GM21390 (cell line): ENCODE results near the gene BANF1.
A peak's percentile ranks its signal among the peaks of the same experiment; 100 is the strongest.

Experiments used
- ATAC-seq: cut with Tn5 transposase; IDR thresholded peaks from one replicate; pipeline ENCODE4 v1.9.1; 2021; ENCODE audit not compliant: unreplicated experiment

The BANF1 gene

DNA sequence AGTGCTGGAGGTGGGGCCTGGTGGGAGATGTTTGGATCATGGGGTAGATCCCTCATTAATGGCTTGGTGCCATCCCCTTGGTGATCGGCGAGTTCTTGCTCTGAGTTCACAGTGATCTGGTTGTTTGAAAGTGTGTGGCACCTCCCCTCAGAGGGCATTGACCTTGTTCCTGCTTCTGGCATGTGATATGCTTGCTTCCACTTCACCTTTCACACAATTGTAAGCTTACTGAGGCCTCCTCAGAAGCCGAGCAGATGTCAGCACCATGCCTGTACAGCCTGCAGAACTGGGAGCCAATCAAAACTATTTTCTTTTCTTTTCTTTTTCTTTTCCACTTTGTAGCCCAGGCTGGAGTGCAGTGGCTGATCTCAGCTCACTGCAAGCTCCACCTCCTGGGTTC is 35.0 kb downstream of the BANF1 start:
- no peak for ATAC-seq

DNA sequence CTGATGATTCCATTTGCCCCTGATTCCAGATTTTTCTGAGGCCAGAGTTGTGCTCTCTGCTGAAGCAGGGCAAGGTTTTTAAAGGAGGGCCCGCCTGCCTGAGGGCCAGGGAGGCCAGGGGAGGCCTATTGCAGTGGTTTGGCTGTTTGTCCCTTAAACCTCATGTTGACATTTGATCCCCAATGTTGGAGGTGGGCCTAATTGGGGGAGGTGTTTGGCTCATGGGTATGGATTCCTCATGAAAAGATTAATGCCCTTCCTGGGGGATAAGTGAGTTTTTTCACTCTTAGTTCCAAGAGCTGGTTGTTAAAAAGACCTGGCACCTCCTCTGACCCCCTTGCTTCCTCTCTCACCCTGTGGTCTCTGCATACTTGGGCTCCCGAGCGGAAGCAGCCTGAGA is 37.5 kb downstream of the BANF1 start:
- ATAC-seq = no peak

DNA sequence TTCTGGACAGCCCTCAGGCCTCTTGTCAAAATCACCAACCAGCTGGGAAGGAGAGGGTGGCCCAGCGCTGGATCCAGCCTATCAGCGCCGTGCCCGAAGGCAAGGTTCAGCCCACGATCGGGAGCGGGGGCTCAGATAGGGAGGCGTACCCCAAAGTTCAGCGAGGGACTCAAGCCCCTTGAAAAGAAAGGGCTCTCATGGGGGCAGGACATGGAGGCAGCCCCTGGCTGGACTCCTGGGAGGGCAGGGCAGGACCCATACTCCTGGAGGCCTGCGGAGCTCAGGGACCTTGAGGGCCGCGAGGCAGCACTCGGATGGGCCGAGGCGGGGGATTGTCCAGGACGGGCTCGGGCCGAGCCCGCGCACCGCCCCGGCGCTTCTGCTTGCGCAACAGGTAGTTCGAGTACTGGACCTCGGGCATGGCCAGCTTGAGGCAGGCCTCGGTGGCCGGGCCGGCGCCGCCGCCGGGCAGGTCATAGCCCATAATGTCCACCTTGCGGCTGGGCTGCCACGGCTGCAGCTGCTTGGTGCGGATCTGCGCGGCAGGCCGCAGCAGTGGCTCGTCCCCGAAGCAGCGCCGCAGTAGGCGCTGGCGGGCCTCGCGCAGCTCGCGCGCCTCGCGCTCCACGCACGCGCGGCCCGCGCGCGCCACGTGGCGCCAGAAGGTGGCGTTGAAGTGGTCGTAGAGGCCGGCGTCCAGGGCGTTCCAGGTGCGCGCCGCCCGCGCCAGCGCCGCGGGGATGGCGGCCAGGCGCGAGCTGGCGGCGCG is 40.1 kb downstream of the BANF1 start:
- no peak for ATAC-seq

DNA sequence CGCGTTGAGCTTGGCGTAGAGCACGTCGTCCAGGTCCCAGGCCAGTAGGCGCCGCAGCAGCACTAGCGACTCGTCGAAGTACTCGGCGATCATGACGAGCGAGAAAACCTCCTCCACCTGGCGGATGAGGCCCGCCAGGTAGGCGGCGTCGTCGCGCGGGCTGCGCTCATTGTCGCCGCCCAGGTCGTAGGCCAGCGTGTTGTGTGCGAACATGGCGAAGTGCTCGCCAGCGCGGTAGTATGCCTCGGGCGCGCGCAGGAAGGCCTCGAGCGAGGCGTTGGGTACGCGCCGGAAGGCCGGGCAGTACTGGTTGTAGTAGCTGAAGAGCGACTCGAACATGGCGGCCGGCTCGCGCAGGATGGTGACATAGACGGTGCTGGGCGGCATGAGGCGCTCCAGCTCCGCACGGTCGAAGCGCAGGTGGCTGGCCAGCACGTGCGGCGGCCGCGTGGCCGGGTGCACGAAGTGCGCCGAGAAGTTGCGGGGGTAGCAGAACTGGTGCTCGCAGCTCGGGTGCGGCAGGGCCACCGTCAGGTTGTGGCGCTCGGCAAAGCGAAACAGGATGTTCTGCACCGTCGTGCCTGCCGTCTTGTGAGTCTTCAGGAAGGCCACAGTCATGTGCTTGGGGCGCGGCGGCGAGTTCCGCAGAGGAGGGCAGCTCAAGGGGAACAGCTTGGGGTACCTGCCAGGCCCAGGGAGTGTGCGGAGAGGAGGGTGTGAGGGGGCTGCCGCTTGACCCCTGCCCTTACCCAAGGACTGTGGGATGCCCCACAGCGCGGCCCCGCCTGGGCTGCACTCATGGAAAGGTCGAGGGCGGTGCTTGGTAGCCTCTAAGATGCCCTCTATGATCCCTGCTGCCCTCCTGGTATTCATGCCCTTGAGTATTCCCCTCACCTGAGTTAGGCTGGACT is 40.9 kb downstream of the BANF1 start:
- ATAC-seq = no peak

DNA sequence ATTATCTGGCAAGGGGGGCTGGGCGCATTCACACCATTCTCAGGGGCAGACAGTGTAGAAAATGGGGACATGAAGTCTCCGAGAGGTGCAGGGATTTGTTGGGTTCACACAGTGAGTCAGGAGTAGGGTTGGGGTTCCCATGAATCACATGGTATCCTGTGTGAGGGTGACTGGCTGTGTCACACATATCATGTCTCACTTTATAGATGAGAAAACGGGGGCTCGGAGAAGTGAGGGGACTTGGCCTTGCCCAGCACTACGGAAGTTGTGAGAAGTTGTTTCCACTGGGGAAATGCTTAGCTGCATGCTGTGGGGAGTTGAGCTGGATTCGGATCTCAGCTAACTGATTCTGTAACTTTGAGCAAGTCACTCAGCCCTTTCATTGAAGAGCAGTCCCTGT is 42.5 kb downstream of the BANF1 start:
- ATAC-seq = no peak

DNA sequence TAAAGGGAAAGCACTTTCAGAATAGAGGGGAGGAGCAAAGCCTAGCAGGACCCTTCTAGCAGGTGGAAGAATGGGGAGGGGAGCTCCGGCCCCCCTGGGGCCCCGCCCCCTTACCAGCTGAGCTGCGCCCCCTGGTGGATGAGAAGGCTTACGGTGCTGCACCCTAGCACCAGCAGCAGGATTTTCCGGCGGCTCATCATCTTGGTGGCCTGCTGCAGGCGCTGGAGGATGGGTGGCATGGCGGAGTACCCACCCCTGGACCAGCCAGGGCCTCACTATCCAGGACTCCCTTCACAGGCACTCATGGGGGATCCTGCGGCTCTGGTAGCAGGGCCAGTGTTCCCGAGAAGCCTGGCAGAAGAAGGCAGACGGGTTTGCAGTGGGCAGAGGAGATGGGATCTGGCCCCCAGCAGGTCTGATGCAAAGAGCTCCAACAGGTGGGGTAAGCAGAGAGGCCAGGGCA is 42.9 kb downstream of the BANF1 start:
- peak; percentile 46 for ATAC-seq

DNA sequence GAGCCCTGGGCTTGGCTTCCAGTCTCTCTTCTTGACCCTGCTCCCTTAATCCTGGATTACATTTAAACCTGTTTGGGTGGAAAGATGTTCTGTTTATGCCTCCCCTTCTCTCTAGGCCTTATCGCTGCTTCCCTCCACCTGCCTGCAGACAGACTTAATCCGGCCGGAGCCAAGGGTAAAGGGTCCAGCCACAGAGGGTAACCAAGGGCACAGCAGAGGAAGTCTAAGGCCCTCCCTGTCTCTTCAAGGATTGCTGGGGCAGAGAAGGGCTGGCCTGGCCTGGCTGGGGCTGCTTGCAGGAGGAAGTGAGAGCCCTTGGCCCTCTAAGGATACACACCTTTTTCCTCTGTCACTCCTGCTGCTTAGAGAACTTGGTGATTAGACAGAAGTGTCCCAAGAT is 44.6 kb downstream of the BANF1 start:
- ATAC-seq = no peak

DNA sequence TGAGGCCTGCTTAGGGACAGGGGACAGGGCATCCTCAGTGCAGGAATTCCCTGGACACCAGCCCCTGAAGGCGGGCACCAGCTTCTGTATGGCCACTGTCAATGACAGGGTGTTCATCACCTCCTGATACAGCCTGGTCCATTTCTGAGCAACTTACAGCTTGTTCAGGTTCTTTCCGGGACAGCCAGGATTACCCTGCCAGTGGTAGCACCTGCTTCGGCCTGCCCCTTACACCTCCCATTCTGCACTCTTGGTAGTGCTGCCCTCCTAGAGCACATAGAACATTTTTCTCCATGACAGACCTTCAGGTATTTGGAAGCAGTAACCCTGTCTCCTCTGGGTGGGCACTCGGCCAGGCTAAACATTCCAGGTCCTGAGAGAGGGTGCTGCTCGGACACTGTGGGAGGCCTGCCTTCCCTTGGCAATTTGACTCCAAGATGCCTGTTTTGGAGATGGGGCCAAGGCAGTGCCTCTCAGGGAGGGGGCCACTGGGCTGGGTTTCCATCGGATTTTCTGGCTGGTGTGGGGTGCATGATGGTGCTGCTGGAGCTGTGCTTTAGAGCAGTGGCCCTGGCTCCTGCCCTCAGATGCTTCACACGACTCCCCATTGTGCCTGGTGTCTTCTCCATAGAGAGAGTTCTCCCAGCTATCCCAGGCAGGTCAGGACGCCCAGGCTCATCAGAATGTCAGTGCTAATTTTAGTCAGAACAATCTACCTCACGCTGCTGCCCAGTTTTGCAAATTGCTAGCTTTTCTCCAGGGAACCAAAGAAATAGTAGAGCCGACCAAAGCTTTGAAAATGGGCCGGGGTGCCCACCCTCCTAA is 45.5 kb downstream of the BANF1 start:
- ATAC-seq = no peak

DNA sequence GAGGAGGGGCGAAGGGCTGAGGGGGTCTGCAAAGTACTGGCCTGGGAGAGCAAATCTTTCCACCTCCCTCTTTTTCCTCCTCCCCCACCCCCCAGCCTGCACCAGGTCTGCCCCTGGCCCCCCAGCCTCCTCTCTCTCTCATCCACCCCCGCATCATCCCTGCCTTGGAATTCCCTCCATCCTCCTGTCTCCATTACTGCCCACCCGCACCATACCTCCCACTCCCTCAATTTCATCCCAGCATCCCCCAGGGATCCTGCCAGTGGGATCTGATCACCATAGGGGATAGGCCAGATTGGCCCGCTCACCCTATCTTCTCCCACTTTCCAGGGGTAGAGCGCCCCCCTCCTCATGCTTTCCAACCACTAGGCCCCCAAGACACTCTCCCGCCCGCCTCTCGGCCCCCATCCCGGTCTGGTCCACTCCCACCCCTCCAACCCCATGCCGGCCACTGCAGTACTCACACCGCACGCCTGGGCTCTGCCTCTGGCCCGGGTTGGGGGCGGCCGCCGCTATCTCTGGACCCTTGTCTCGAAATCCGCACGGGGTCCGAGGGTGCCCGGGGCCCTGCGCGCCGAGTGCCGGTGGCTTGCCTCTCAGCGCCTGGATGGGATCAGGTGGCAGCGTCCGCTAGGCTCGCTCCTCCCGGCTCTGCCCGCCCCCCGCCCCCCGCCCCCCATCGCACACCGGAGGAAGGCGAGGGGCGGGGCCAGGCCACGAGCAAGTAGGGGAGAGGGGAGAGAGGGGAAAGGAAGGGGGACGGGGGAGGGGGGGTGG is 46.4 kb downstream of the BANF1 start, which contains the start of gene GAL3ST3:
Gene GAL3ST3 (minus strand): TSS at position 615 of the 777 bp plus-strand sequence. CDS start 3,746 bp downstream, outside the sequence.
- no peak for ATAC-seq

DNA sequence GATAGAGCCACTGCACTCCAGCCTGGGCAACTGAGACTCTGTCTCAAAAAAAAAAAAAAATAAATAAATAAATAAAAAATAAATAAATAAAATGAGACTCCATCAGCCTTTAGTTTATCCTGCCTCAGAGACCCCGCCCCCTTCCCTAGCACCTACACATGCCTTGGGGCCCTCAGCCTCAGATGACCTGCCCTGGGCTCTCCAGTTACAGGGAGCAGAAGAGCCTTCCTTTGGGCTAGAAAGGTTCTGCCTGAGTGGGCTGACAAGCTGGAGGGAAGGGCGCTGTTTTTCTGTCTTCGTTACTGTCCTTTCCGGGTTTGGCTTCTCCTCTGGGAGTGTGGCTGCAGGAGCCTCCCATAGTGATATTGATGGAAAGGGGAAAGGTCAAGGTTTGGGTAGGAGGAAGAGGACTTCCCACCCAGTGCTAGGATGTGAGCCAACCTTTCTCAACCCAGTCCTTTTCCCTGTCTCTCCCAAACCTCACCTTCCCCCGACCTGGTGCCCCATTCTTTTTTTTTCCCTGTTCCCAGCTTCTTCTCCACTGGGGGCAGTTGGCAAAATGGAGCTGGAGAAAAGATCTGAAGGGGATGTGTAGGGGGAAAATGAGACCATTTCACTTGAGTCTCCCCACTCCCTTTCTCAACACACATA is 48.4 kb downstream of the BANF1 start:
- ATAC-seq = no peak

DNA sequence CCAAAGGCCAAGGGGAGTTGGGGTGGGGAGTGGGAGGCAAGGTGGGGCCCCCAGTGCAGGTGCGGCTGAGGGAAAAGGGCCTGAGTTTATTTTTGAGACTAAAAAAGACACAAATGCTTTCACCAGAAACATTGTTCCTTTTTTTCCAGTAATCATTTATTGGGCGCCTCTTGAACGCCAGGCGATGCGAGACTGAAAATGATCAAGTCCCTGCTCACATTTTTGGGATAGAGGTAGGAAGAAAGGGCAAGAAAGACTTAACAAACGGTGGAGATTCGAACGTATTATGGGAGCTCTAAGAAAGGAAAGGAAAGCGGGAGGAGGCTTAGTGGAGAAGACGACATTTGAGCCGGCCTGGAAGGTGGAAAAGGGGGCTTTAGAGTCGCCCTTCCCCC is 49.1 kb downstream of the BANF1 start:
- ATAC-seq = no peak

DNA sequence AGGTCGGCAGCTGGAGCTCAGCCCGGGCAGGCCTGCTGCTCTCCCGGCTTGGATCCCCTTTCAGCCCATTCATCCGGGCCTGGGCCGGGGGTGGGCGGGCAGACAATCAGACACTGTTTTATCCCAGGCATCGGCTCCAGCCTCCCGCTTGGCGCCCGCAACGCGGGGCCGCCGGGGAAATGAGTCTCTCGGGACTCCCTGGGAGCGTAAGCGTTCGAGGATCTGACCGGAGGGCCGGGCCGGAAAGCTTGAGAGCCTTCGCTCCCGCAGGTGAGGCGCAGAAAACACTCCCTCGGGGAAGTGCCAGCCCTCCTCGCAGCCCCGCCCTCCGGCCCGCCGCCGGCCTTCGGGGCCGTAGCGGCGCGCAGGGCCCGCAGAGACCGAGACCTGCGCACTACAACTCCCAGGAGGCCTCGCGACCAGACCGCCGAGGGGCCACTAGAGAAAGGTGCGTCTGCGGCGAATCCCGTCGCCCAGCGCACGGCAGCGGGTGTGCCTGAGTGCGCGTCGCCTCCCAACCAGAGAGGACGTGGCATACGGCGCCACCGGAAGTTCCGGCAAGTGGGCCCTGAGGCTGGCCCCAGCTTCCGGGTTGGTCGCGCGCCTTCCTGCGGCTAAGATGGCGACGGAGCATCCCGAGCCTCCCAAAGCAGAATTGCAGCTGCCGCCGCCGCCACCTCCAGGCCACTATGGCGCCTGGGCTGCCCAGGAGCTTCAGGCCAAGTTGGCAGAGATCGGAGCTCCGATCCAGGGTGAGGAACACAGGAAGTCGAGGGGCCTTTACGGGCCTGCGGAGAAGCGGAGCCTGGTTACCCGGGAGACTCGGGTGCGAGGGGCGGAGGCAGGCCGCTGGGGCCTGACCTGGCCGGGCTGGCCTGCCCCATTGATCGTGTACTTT is 49.7 kb downstream of the BANF1 start, which contains the start of gene SF3B2:
Gene SF3B2 (plus strand): TSS at position 599 of the 898 bp plus-strand sequence. CDS start 21 bp downstream, at position 620.
- ATAC-seq = peak; percentile 91

DNA sequence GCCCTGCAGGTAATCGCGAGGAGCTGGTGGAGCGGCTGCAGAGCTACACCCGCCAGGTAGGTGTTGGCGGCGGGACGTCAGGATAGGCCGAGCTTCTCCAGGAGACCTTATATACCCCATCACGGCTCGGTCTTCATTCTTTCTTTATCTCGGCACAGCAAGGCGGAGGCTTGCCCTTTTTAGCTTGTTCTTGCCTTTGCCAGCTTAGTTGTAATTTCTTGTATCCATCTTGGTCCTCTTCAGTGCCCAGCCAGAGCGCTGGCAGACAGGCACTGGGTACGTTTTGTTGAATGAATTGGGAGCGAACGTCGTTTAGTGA is 50.3 kb downstream of the BANF1 start:
- ATAC-seq = no peak
